ENCODE data around the gene ARID4B. TPM values are rescaled to one million over a fixed set of nuclear protein-coding genes. Genes with fewer than 3 reads are reported as not detected.

Gene ARID4B
- total and polyA plus RNA-seq, 2 donors (not counting 3 experiments of a cell fraction or from before 2014, with no cell fraction given) = 6.7 to 40.7 TPM

- no TSS peak for BruUV-seq (replicated peaks)
- Histone ChIP-seq H3K36me3 (ENCODE audit: control insufficient read depth in 2 of 2, extremely low read depth in 1 of 2, insufficient read depth in 2 of 2, low read length in 2 of 2) (peaks cover 0 to 3% of the 10 kb centered on the region in 2 experiments), H3K9me1 (replicated peaks; ENCODE audit: control insufficient read depth, extremely low read depth, insufficient read depth, low read length) (no peaks in the 10 kb centered on the region), H2AFZ (ENCODE audit: low read depth, low read length) (no peak overlapping the region), H4K20me1 (replicated peaks; ENCODE audit: control insufficient read depth, extremely low read depth, insufficient read depth, low read length) (no peaks in the 10 kb centered on the region), H3K9ac (replicated peaks; ENCODE audit: extremely low read depth, insufficient read depth, low read length) (no peak overlapping the region), H3K27me3 (ENCODE audit: control insufficient read depth in 2 of 2, insufficient read depth in 2 of 2, low read length in 2 of 2) (no peaks in the 10 kb centered on the region), H3K4me3 (replicated peaks in 1 of 3; ENCODE audit: insufficient read depth in 1 of 3, low read depth in 1 of 3, low read length in 3 of 3) (no peak overlapping the region), H3K4me1 (ENCODE audit: control insufficient read depth, extremely low read depth, insufficient read depth, low read length) (no peaks in the 10 kb centered on the region), H3K4me2 (ENCODE audit: insufficient read depth, low read length) (no peak overlapping the region), H3K27ac (ENCODE audit: insufficient read depth, low read depth, low read length) (no peak overlapping the region), H3K79me2 (ENCODE audit: control insufficient read depth, insufficient read depth, low read length) (no peaks in the 10 kb centered on the region), H3K9me3 (replicated peaks; ENCODE audit: control insufficient read depth, insufficient read depth, low read length) (no peaks in the 10 kb centered on the region)
- no peak for FAIRE-seq
- ChIA-PET POLR2A (interaction anchor here (0.5 kb wide), 1 partner anchor 18 kb away, joined by 3 read pairs; no protein-coding TSS in a partner anchor), CTCF (no interaction called here)
- intact Hi-C loops (cut with micrococcal nuclease) = no loop called here
- dilution Hi-C loops (cut with MboI; ENCODE audit: extremely low pct_ligation_motif_present, low sequenced_read_pairs) = no loop called here
- DNase-seq (ENCODE audit: low read depth, low spot score) = no peak
- TF ChIP-seq CTCF (IDR thresholded peaks at IDR 0.05; ENCODE audit: extremely low read depth in 1 of 2, insufficient read depth in 1 of 2, low read depth in 1 of 2, low read length in 2 of 2) (no peak), MYC (IDR thresholded peaks at IDR 0.05; ENCODE audit: low read depth, low read length) (no peak), FOS (IDR thresholded peaks at IDR 0.05; ENCODE audit: borderline replicate concordance, insufficient read depth, low read length) (no peak), JUN (IDR thresholded peaks at IDR 0.05; ENCODE audit: borderline replicate concordance, insufficient read depth, insufficient read length, low read depth) (no peak), EZH2 (IDR thresholded peaks at IDR 0.05; ENCODE audit: borderline replicate concordance, low read depth, low read length, severe bottlenecking) (no peak), GATA2 (IDR thresholded peaks at IDR 0.05; ENCODE audit: insufficient read depth, insufficient read length, low read depth, low read length) (no peak), POLR2AphosphoS5 (IDR thresholded peaks at IDR 0.05; ENCODE audit: insufficient read depth, low read depth, low read length) (no peak), MAX (IDR thresholded peaks at IDR 0.05; ENCODE audit: insufficient read depth, insufficient read length) (no peak), POLR2A (IDR thresholded peaks at IDR 0.05; ENCODE audit: low read depth, low read length) (no peak)
Observed at GRCh38 chr1:235343726-235344125, 15.7 kb upstream of the ARID4B start.
